ENCODE data around the gene BPNT1. TPM values are rescaled to one million over a fixed set of nuclear protein-coding genes. Genes with fewer than 3 reads are reported as not detected.
A peak's percentile ranks its signal among the peaks of the same experiment; 100 is the strongest.

Gene BPNT1
- total RNA-seq, 2 experiments from 2014 or later, result 1.1 to 2.5 TPM

DNA sequence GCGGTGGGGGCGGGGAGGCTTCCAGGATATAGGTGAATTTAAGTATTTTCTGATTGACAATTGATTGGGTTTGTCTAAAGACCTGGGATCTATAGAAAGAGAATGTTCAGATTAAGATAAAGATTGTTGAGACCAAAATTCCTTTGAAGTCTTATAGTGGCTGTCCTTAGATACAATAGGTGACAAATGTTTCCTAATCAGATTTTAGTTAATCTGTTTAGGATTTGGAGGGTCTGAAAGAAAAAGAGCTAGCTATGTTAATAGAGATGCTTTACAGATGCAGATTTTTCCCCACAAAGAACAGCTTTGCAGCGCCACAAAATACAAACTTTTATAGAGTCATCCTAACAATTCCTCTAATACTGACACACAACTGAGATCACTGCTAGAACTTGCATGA lies 28.7 kb downstream of the BPNT1 start:
- Histone ChIP-seq H3K9me3 (ENCODE audit: control insufficient read depth in 1 of 2, insufficient read depth in 1 of 2, low read length in 2 of 2) (no peaks in the 10 kb centered on the region), H3K4me1 (ENCODE audit: insufficient read depth, low read length) (peaks cover 3% of the 10 kb centered on the region), H3K27me3 (ENCODE audit: control insufficient read depth in 1 of 2, insufficient read depth in 2 of 2, low read length in 2 of 2) (no peaks in the 10 kb centered on the region), H3K27ac (ENCODE audit: low read depth in 1 of 2, low read length in 2 of 2) (no peak overlapping the region), H3K4me3 (ENCODE audit: low read length) (no peak overlapping the region), H3K36me3 (ENCODE audit: insufficient read depth, low read length) (peaks cover 37% of the 10 kb centered on the region)
- TF ChIP-seq, protein P1, sequence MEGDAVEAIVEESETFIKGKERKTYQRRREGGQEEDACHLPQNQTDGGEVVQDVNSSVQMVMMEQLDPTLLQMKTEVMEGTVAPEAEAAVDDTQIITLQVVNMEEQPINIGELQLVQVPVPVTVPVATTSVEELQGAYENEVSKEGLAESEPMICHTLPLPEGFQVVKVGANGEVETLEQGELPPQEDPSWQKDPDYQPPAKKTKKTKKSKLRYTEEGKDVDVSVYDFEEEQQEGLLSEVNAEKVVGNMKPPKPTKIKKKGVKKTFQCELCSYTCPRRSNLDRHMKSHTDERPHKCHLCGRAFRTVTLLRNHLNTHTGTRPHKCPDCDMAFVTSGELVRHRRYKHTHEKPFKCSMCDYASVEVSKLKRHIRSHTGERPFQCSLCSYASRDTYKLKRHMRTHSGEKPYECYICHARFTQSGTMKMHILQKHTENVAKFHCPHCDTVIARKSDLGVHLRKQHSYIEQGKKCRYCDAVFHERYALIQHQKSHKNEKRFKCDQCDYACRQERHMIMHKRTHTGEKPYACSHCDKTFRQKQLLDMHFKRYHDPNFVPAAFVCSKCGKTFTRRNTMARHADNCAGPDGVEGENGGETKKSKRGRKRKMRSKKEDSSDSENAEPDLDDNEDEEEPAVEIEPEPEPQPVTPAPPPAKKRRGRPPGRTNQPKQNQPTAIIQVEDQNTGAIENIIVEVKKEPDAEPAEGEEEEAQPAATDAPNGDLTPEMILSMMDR (IDR thresholded peaks at IDR 0.05), result no peak
- POLR2A ChIA-PET, result no interaction called here
- CTCF ChIA-PET, result no interaction called here
- no peak for DNase-seq
- Mint-ChIP-seq H3K4me3 (no peak overlapping the region), H3K4me1 (ENCODE audit: low read depth) (no peaks in the 10 kb centered on the region), H3K27me3 (no peaks in the 10 kb centered on the region), H3K9me3 (no peaks in the 10 kb centered on the region), H3K27ac (no peak overlapping the region), H3K36me3 (ENCODE audit: low read depth) (peaks cover 68% of the 10 kb centered on the region)
- intact Hi-C loops (cut with DNase I, micrococcal nuclease), result no loop called here
- ATAC-seq (ENCODE audit: poor library complexity), result no peak

DNA sequence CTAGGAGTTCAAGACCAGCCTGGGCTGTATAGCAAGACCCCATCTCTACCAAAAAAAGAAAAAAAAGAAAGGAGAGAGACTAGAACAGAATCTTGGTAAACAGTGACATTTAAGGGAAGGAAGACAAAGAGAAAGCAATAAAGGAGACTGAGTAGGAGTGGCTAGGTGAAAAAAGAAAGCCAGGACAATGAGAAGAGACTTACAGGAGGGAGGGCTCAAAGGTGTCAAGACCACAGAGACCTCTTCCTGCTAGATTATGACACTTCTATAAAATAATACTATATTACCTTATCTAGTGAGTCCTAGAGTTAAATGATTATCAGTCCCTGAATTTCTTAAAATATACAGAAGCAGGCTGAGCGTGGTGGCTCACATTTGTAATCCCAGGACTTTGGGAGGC lies 33.2 kb downstream of the BPNT1 start:
- DNase-seq (peak in 3 of 14 experiments; percentile 13 to 72 (median 19)), ATAC-seq (ENCODE audit: poor library complexity) (no peak)
- H3K4me3 Mint-ChIP-seq, result no peak overlapping the region
- H3K27ac ChIP-seq (ENCODE audit: low read depth in 1 of 2, low read length in 2 of 2), result no peak overlapping the region
- peaks cover 39% of the 10 kb centered on the region for H3K36me3 Mint-ChIP-seq (ENCODE audit: low read depth)
- TF ChIP-seq, protein P1 (IDR thresholded peaks at IDR 0.05), result no peak
- H3K9me3 ChIP-seq (ENCODE audit: control insufficient read depth in 1 of 2, insufficient read depth in 1 of 2, low read length in 2 of 2), result no peaks in the 10 kb centered on the region
- H3K4me1 ChIP-seq (ENCODE audit: insufficient read depth, low read length), result peaks cover 3% of the 10 kb centered on the region
- H3K9me3 Mint-ChIP-seq, result no peaks in the 10 kb centered on the region
- ChIA-PET CTCF (no interaction called here), POLR2A (no interaction called here)
- H3K27ac Mint-ChIP-seq, result no peak overlapping the region
- H3K36me3 ChIP-seq (ENCODE audit: insufficient read depth, low read length), result peaks cover 20% of the 10 kb centered on the region
- H3K27me3 Mint-ChIP-seq, result no peaks in the 10 kb centered on the region
- H3K4me1 Mint-ChIP-seq (ENCODE audit: low read depth), result no peaks in the 10 kb centered on the region
- intact Hi-C loops (cut with DNase I, micrococcal nuclease), result no loop called here
- H3K27me3 ChIP-seq (ENCODE audit: control insufficient read depth in 1 of 2, insufficient read depth in 2 of 2, low read length in 2 of 2), result no peaks in the 10 kb centered on the region
- H3K4me3 ChIP-seq (ENCODE audit: low read length), result no peak overlapping the region

DNA sequence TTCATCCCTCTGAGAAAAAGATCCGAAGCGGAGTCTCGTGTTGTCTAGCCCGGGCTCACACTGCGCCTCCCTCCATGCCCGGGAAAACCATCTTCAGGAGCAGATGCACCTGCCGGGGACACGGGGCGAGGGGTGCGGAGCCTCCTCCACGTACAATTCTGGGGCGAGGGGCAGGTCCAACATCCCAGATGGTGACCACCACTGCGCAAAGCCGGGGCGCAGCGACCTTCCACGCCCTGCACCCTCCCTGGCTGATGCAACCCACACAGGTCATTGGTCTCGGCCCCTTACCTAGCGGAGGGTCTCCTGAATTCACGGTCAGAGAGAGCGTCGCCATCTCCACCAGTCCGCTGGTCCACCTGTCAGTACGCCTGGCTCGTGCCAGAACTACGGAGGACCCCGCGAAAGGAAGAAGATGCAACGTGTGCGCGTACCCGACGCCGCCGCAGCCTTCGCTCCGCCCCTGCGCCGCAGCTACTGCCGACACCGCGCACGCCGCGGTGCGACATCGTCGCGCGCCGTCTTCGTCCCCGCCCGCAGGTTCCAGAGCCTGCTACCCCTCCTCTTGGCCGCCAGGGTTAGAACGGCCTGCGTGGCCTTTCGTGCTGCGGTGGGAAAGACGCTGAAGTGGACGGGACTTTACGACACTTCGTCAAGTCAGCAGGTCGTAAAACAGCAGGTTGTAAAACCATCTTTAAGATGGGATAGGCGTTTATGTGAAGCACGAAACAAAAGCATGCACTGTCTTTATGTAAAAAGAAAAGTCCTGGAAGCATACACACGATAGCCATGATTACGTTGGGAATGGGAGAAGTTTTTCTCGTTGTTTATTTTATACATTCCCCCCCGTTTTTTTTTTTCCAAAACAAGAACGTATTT lies 43.3 kb downstream of the BPNT1 start, which contains the start of gene EPRS1:
TSS of gene EPRS1 (minus strand) at position 454 of the 879 bp plus-strand sequence. CDS start at position 337, 117 bp downstream.
- TF ChIP-seq, protein P1 (IDR thresholded peaks at IDR 0.05), result peak; percentile 66
- Histone ChIP-seq H3K36me3 (ENCODE audit: insufficient read depth, low read length) (peaks cover under 1% of the 10 kb centered on the region), H3K4me1 (ENCODE audit: insufficient read depth, low read length) (peaks cover 19% of the 10 kb centered on the region), H3K9me3 (ENCODE audit: control insufficient read depth in 1 of 2, insufficient read depth in 1 of 2, low read length in 2 of 2) (no peaks in the 10 kb centered on the region), H3K27ac (ENCODE audit: low read depth in 1 of 2, low read length in 2 of 2) (peak within 1 kb of the TSS; percentile 74 to 82), H3K4me3 (ENCODE audit: low read length) (peak within 1 kb of the TSS; percentile 99), H3K27me3 (ENCODE audit: control insufficient read depth in 1 of 2, insufficient read depth in 2 of 2, low read length in 2 of 2) (no peaks in the 10 kb centered on the region)
- peak; percentile 86 to 99 (median 93) for DNase-seq
- peak; percentile 98 for ATAC-seq (ENCODE audit: poor library complexity)
- no peaks in the 10 kb centered on the region for H3K9me3 Mint-ChIP-seq
- peak within 1 kb of the TSS; percentile 97 for H3K4me3 Mint-ChIP-seq
- ChIA-PET POLR2A (interaction anchor here (0.8 to 3.8 kb wide), 3 partner anchors 44 to 48 kb away, joined by 4 to 22 read pairs (median 5); partner anchors contain the start of genes BPNT1 and IARS2), CTCF (interaction anchor here (0.6 to 1.6 kb wide), 7 partner anchors 8 to 48 kb away, joined by 3 to 11 read pairs (median 3); partner anchors contain the start of gene BPNT1)
- peaks cover 20% of the 10 kb centered on the region for H3K36me3 Mint-ChIP-seq (ENCODE audit: low read depth)
- peak within 1 kb of the TSS; percentile 91 for H3K27ac Mint-ChIP-seq
- intact Hi-C loops (cut with DNase I, micrococcal nuclease), result loop anchor here (1.0 to 5.0 kb wide), 3 partner anchors 43 to 226 kb away; partner anchors contain the start of genes BPNT1 (in 1 of the 2), IARS2 (in 1 of the 2) and RAB3GAP2 (in 1 of the 2)
- peaks cover 37% of the 10 kb centered on the region for H3K4me1 Mint-ChIP-seq (ENCODE audit: low read depth)
- H3K27me3 Mint-ChIP-seq, result no peaks in the 10 kb centered on the region

Data from CD4-positive, alpha-beta T cell (primary cell).